GM21381 (cell line): ENCODE measurements around the gene ADARB2.
"Not testable (repeated sequence)": the region's sequence is repeated elsewhere in the genome, so short reads cannot be mapped to it uniquely, and the experiment has no call there.

Experiments used
- ATAC-seq: cut with Tn5 transposase; IDR thresholded peaks from one replicate; pipeline ENCODE4 v1.9.1; 2021; ENCODE audit warnings: mild to moderate bottlenecking, moderate library complexity; ENCODE audit not compliant: unreplicated experiment

The ADARB2 gene

GRCh38 chr10:1249142-1249920 lies 488.0 kb downstream of the ADARB2 start:
- no peak for ATAC-seq

GRCh38 chr10:1248262-1248630 lies 489.1 kb downstream of the ADARB2 start:
- ATAC-seq, result not testable (repeated sequence)

- ATAC-seq, result no peak
These were observed 489.6 kb downstream of the ADARB2 start for GRCh38 chr10:1247598-1248261.

GRCh38 chr10:1244493-1244892 lies 492.8 kb downstream of the ADARB2 start:
- ATAC-seq, result no peak

GRCh38 chr10:1243486-1244234 lies 493.7 kb downstream of the ADARB2 start:
- ATAC-seq, result no peak

GRCh38 chr10:1242975-1243374 lies 494.4 kb downstream of the ADARB2 start:
- no peak for ATAC-seq

- no peak for ATAC-seq
These were observed 495.1 kb downstream of the ADARB2 start for GRCh38 chr10:1241973-1242935.

- no peak for ATAC-seq
These were observed 495.9 kb downstream of the ADARB2 start for GRCh38 chr10:1241322-1241890.

GRCh38 chr10:1240341-1240775 lies 497.0 kb downstream of the ADARB2 start:
- ATAC-seq, result no peak

GRCh38 chr10:1233031-1233430 lies 504.3 kb downstream of the ADARB2 start:
- no peak for ATAC-seq

- ATAC-seq, result no peak
These were observed 505.0 kb downstream of the ADARB2 start for GRCh38 chr10:1232164-1232911.

GRCh38 chr10:1230592-1231275 lies 506.6 kb downstream of the ADARB2 start:
- no peak for ATAC-seq

- ATAC-seq, result no peak
These were observed 507.2 kb downstream of the ADARB2 start for GRCh38 chr10:1230138-1230537.

GRCh38 chr10:1229574-1229973 lies 507.8 kb downstream of the ADARB2 start:
- no peak for ATAC-seq

GRCh38 chr10:1229116-1229515 lies 508.2 kb downstream of the ADARB2 start:
- ATAC-seq, result no peak

GRCh38 chr10:1228467-1228975 lies 508.8 kb downstream of the ADARB2 start:
- no peak for ATAC-seq

GRCh38 chr10:1227510-1228402 lies 509.6 kb downstream of the ADARB2 start:
- no peak for ATAC-seq

- not testable (repeated sequence) for ATAC-seq
These were observed 510.4 kb downstream of the ADARB2 start for GRCh38 chr10:1226907-1227306.
